HG02623 (cell line): ENCODE measurements around the gene LMNTD1.

Experiments
- ATAC-seq: cut with Tn5 transposase; IDR thresholded peaks from one replicate; pipeline ENCODE4 v1.9.1; 2021; ENCODE audit warnings: moderate library complexity; ENCODE audit not compliant: unreplicated experiment

LMNTD1 gene

GRCh38 chr12:25556153-25556552 lies 3.1 kb upstream of the LMNTD1 start:
- ATAC-seq: no peak

DNA sequence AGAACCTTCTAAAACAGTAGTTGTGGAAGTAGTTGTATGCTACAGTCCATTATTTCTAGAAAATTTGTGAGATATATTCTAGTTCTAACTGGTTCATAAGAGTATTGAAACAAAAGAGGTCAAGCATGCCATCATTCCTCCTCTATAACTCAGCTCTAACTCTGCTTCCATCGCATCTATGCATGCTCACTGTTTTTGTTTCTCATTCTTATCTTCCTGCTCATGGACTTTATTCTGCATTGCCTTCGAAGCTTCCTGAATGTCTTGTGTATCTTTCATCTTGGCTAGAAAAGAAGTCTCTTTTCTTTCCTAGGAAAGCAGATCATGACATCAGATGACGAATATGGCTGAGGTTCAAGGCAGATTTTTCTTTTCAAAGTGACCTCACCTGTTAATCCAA lies 402 bp downstream of the LMNTD1 start:
- no peak for ATAC-seq

DNA sequence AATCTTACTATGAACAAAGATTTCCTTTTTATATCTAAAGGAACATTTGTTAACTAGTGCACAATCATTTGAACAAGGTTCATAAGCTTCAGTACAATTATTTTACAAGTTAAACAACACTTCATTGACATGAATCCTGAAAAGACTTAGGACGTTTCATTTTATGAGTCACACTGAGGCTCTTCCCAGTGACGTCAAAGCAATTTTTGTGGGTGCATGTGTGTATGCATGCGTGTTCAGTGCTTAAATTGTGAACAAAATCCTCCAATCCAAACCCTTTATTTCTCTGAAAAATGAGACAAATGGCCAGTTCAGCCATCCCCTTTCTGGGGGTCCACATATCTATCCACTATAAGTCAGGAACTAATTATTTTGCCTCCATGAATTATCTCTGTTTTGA lies 2.9 kb downstream of the LMNTD1 start:
- no peak for ATAC-seq

DNA sequence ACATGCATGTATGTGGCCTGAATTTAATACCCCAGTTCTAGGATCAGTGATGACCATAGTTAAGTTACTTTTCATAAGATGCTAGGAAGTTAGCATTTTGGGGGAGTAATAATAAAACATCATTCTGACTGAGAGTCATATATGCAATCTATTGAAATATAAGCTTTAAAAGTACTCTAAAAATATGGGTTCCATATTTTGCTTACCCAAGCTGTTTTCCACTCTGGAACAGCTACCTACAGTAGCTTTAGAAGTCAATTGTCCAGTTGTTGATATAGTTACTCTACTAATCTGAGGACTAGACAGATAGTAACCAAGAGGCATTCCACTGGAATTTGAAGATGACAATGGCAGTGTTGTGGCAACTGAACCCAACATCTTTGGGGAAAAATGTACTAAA lies 4.0 kb downstream of the LMNTD1 start:
- ATAC-seq: no peak

GRCh38 chr12:25546318-25546717 lies 6.8 kb downstream of the LMNTD1 start:
- no peak for ATAC-seq

DNA sequence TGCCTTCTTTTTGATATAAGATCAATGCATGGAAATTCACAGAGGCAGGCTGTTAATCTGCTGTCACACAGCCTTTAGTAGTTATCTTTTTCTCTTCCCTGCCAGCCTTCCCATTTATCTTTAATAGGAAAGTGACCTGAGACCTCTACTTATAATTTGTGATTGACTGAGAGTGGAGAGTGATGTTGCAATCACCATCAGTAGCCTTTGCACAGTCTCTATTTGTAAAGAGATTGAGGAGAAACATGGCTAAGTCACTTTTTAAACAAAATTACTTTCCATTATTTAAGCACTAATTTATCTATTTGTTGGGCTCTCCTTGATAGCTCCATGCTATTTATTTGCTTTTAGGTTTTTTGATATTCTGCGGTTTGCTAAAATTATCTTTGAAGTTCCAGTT lies 19.9 kb downstream of the LMNTD1 start:
- no peak for ATAC-seq

DNA sequence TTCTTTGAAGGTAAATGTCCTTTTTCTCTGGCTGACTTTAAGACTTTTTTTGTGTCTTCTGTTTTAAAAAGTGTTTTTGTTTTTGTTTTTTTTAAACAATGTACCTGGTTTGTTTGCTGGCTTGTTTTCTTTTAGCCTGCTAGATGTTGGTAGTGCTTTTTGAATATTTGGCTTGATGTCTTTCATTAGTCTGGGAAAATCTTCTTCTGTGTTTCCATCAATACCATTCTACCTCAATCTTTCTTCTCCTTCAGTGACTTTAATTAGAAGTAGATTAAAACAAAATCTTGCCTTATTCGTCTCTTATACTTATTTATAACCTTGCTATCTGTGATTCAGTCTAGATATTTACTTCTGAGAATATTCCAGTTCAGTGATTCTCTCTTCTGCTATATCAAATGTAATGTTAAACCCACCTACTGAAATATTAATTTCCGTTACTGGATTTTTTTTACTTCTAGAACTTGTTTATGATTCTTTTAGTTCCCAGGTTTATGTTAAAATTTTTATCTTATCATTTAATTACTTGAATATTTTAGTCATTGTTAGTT lies 21.5 kb downstream of the LMNTD1 start:
- ATAC-seq: no peak

- ATAC-seq: no peak
Observed at GRCh38 chr12:25529738-25530137, 23.3 kb downstream of the LMNTD1 start.

GRCh38 chr12:25526778-25527177 lies 26.3 kb downstream of the LMNTD1 start:
- ATAC-seq: no peak

DNA sequence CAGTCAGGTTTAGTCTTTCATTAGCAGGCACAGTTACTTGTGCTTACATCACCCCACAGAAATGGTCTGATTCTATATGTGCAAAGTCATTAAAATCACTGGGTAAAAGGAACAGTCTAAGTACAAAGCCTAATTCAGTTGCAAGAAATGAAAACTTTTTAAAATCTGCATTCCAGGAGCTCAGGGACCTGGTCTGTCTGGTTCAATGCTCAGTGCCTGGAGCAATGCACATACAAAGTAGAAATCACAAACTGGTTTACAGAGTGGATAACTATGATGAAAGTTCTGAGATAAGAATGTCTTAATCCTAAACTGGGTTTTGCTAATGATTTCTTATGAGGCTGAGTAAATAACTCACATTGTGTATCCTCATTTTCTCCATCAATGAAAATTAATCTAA lies 28.7 kb downstream of the LMNTD1 start:
- no peak for ATAC-seq

- ATAC-seq: no peak
Observed at GRCh38 chr12:25521625-25522256, 31.3 kb downstream of the LMNTD1 start.

GRCh38 chr12:25518512-25518911 lies 34.6 kb downstream of the LMNTD1 start:
- peak; percentile 87 for ATAC-seq

- no peak for ATAC-seq
Observed at GRCh38 chr12:25504744-25505143, 48.3 kb downstream of the LMNTD1 start.

GRCh38 chr12:25503666-25504065 lies 49.4 kb downstream of the LMNTD1 start:
- ATAC-seq: no peak

- no peak for ATAC-seq
Observed at GRCh38 chr12:25502596-25502995, 50.5 kb downstream of the LMNTD1 start.

- no peak for ATAC-seq
Observed at GRCh38 chr12:25502118-25502517, 51.0 kb downstream of the LMNTD1 start.

- ATAC-seq: no peak
Observed at GRCh38 chr12:25501549-25501948, 51.5 kb downstream of the LMNTD1 start.

DNA sequence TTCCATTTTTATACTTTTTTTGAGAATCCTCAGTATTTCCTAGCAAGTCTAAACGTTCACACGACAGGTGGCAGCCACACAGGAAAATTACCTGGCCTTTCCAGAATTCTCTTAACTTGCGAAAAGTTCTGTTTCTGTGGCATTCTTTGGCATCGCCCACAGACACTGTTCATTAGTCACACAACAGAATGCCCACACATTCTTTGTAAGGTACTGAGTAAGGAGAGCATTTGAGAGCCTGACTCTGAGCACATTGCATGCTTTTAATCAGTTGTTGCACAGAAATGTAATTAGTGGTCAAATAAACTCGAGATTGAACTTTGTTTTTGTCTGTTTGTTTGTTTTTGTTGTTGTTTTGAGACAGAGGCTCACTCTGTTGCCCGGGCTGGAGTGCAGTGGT lies 52.4 kb downstream of the LMNTD1 start:
- ATAC-seq: no peak

GRCh38 chr12:25497021-25497420 lies 56.1 kb downstream of the LMNTD1 start:
- ATAC-seq: no peak

GRCh38 chr12:25496098-25496587 lies 56.9 kb downstream of the LMNTD1 start:
- no peak for ATAC-seq

GRCh38 chr12:25495331-25496097 lies 57.6 kb downstream of the LMNTD1 start:
- no peak for ATAC-seq

GRCh38 chr12:25494926-25495325 lies 58.2 kb downstream of the LMNTD1 start:
- no peak for ATAC-seq
